Ramos (cell line): ENCODE data around the gene SGCD.

Experiments used
- in situ Hi-C: fragments of 300-500 bp; cut with MboI; formaldehyde crosslinking; loops from one replicate; pipeline ENCODE4 v1.14.3; 2022; ENCODE audit warnings: low sequenced_read_pairs; ENCODE audit not compliant: unreplicated experiment

Gene SGCD

GRCh38 chr5:156541582-156541981, 214.6 kb downstream of the SGCD start:
- in situ Hi-C loops = no loop called here

- in situ Hi-C loops = no loop called here
Observed at GRCh38 chr5:156543348-156544145, 216.6 kb downstream of the SGCD start.

- in situ Hi-C loops = no loop called here
Observed at GRCh38 chr5:156552855-156553358, 225.9 kb downstream of the SGCD start.

GRCh38 chr5:156556666-156557406, 229.9 kb downstream of the SGCD start:
- in situ Hi-C loops = no loop called here

DNA sequence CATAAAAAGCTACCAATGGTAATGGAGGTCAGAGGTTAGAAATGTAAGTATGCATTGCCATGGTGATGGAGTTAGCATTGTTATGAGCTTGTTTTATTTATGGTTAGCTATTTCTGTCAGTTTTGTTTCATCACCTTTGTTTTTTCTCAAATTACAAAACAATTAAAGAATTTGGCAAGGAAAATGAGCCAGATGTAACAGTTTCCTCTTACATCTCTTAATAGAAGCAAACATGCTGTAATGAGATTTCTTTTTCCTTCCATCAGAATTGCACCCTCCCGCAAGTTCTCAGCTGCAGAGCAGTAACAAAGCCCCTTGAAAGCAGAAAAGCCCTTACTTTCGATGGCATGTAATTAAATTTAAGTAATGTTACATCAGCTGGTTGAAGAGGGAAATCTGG, 233.0 kb downstream of the SGCD start:
- in situ Hi-C loops = no loop called here

GRCh38 chr5:156561651-156562050, 234.7 kb downstream of the SGCD start:
- in situ Hi-C loops = no loop called here

GRCh38 chr5:156570615-156571014, 243.7 kb downstream of the SGCD start:
- in situ Hi-C loops = no loop called here

- in situ Hi-C loops = no loop called here
Observed at GRCh38 chr5:156581725-156582124, 254.8 kb downstream of the SGCD start.

GRCh38 chr5:156582193-156582598, 255.2 kb downstream of the SGCD start:
- in situ Hi-C loops = no loop called here

GRCh38 chr5:156584871-156585270, 257.9 kb downstream of the SGCD start:
- in situ Hi-C loops = no loop called here

GRCh38 chr5:156585999-156586398, 259.0 kb downstream of the SGCD start:
- in situ Hi-C loops = no loop called here

- in situ Hi-C loops = no loop called here
Observed at GRCh38 chr5:156587012-156587411, 260.0 kb downstream of the SGCD start.

DNA sequence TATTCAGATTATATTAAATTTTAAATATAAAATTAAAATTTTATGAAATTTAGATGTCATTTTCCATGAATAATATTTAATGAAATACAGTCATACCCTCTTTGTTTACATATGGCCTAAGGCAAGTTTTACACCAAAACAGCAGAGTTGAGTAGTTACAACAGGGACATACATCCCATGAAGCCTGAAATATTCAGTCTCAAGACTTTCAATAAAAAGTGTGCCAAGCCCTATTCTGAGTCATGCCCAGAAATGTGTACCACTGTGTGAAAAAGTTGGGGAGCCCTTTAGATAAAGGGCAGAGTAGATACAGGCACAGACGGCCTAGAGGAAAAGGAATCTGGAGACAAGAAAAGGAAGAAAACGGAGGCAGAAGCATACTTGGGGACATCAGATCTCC, 261.3 kb downstream of the SGCD start:
- in situ Hi-C loops = no loop called here

- in situ Hi-C loops = no loop called here
Observed at GRCh38 chr5:156589104-156589945, 262.4 kb downstream of the SGCD start.

DNA sequence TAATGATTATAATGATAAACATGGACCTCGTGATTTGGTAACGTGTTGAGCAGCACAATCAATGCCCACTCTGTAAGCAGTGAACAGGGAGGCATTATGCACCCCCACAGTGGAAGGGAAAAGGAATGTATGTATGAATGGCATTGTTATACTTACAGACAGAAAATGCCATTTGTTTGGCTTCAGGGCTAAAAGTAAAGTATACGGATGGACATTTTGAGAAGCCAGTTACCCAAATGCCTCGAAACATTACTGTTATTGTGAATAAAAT, 262.9 kb downstream of the SGCD start:
- in situ Hi-C loops = no loop called here

GRCh38 chr5:156590978-156591377, 264.0 kb downstream of the SGCD start:
- in situ Hi-C loops = no loop called here

DNA sequence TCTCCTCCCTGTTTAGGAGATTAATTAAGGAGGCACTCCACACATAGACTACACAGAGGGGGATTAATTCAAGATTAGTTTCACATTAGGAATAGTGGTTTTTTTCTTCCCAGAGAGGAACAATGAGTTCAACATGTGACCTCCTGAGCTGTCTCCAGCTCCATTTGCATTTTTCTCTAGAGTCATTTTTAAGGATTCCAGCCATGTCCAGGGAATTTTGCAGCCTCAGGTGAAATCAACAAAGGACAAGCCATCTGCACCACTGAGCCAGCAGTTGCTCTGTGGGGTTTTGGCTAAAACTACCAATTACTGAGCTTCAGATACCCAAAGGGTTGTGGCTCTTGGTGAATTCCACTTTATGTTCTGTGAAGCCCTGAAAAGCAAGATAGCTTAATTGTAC, 264.7 kb downstream of the SGCD start:
- in situ Hi-C loops = no loop called here

- in situ Hi-C loops = no loop called here
Observed at GRCh38 chr5:156593546-156593945, 266.6 kb downstream of the SGCD start.

GRCh38 chr5:156594406-156594805, 267.4 kb downstream of the SGCD start:
- in situ Hi-C loops = no loop called here

- in situ Hi-C loops = no loop called here
Observed at GRCh38 chr5:156595132-156595787, 268.3 kb downstream of the SGCD start.
